MG63 (cell line): ENCODE results near the gene ARL10. TPM values are rescaled to one million over a fixed set of nuclear protein-coding genes. Genes with fewer than 3 reads are reported as not detected.

Experiments used
- total RNA-seq: library from RNA; depleted of rRNA; stranded (reverse); fragments of >200 nt; shearing (Covaris generic); gene quantifications from 2 replicates; pipeline ENCODE4 v1.2.3, GENCODE V29; 2014; ENCODE audit warnings: low replicate concordance; rRNA removed

Gene ARL10
- total RNA-seq, 1 experiment from 2014 or later, result 0.33 TPM

Other genes starting within 250 kb of the ARL10 start
- gene SIMC1, start 127.1 kb upstream of the ARL10 start, total RNA-seq, result 15.9 and 23.4 TPM in 2 replicates
- gene KIAA1191, start 3.7 kb upstream of the ARL10 start, total RNA-seq, result 120 and 132 TPM in 2 replicates
- 146 and 237 TPM in 2 replicates for gene NOP16, start 23.1 kb downstream of the ARL10 start, total RNA-seq
- 151 and 166 TPM in 2 replicates for gene HIGD2A, start 23.3 kb downstream of the ARL10 start, total RNA-seq
- gene CLTB, start 51.1 kb downstream of the ARL10 start, total RNA-seq, result 281 and 342 TPM in 2 replicates
- gene FAF2, start 82.9 kb downstream of the ARL10 start, total RNA-seq, result 48.8 and 49.4 TPM in 2 replicates
- 0.17 and 4.4 TPM in 2 replicates for gene RNF44, start 171.9 kb downstream of the ARL10 start, total RNA-seq
- gene CDHR2, start 183.9 kb downstream of the ARL10 start, total RNA-seq, result not detected in 2 replicates
- 21.0 and 32.2 TPM in 2 replicates for gene GPRIN1, start 244.7 kb downstream of the ARL10 start, total RNA-seq